GM18951 (cell line): ENCODE data around the gene PNKD.

ENCODE experiments used
- POLR2A ChIP-seq: IDR thresholded peaks from 4 replicates; pipeline ENCODE4 v1.6.1; 2011; ENCODE audit warnings: mild to moderate bottlenecking; ENCODE audit not compliant: insufficient read length, insufficient read depth; ENCODE audit errors: extremely low read depth
- in situ Hi-C: fragments of 300-500 bp; cut with MboI; formaldehyde crosslinking; loops from one replicate; pipeline ENCODE4 v1.12.0; 2022; ENCODE audit warnings: low sequenced_read_pairs, mixed read lengths, inconsistent platforms; ENCODE audit not compliant: unreplicated experiment

The PNKD gene

GRCh38 chr2:218284106-218284811, 13.9 kb downstream of the PNKD start:
- in situ Hi-C loops = no loop called here
- TF ChIP-seq POLR2A = no peak

- in situ Hi-C loops = no loop called here
- TF ChIP-seq POLR2A = no peak
These were observed 15.3 kb downstream of the PNKD start for GRCh38 chr2:218285604-218286003.

- peak; percentile 43 for TF ChIP-seq POLR2A
- in situ Hi-C loops = no loop called here
These were observed 16.5 kb downstream of the PNKD start for GRCh38 chr2:218286570-218287459.

GRCh38 chr2:218289639-218290315, 19.5 kb downstream of the PNKD start:
- in situ Hi-C loops = no loop called here
- TF ChIP-seq POLR2A = no peak

- in situ Hi-C loops = no loop called here
- TF ChIP-seq POLR2A = no peak
These were observed 20.3 kb downstream of the PNKD start for GRCh38 chr2:218290316-218291261.

GRCh38 chr2:218291318-218292047, 21.2 kb downstream of the PNKD start:
- no peak for TF ChIP-seq POLR2A
- in situ Hi-C loops = no loop called here

GRCh38 chr2:218292048-218293014, 22.0 kb downstream of the PNKD start, which contains the start of gene TMBIM1:
TSS of gene TMBIM1 (minus strand) at chr2:218292503. CDS start at chr2:218282141, 10,362 bp downstream.
- peak; percentile 50 for TF ChIP-seq POLR2A
- in situ Hi-C loops = no loop called here

GRCh38 chr2:218293715-218294429, 23.6 kb downstream of the PNKD start:
- in situ Hi-C loops = no loop called here
- TF ChIP-seq POLR2A = no peak

GRCh38 chr2:218294430-218295022, 24.2 kb downstream of the PNKD start:
- in situ Hi-C loops = no loop called here
- no peak for TF ChIP-seq POLR2A

GRCh38 chr2:218295029-218295428, 24.7 kb downstream of the PNKD start:
- in situ Hi-C loops = no loop called here
- TF ChIP-seq POLR2A = no peak
